ENCODE data around the gene PRSS37. TPM values are rescaled to one million over a fixed set of nuclear protein-coding genes. Genes with fewer than 3 reads are reported as not detected.
"Not testable (repeated sequence)": the region's sequence is repeated elsewhere in the genome, so short reads cannot be mapped to it uniquely, and the experiment has no call there.

Gene PRSS37
- not detected for polyA plus RNA-seq (ENCODE audit: insufficient read length)

GRCh38 chr7:141841385-141841784, at the start of gene PRSS37:
TSS of gene PRSS37 (minus strand) at chr7:141841485. CDS start at chr7:141841049, 436 bp downstream.
- DNase-seq (ENCODE audit: low read depth) = no peak

GRCh38 chr7:141889321-141889720, 48.0 kb upstream of the PRSS37 start:
- DNase-seq (ENCODE audit: low read depth) = no peak

GRCh38 chr7:141884539-141885225, 43.4 kb upstream of the PRSS37 start:
- no peak for DNase-seq (ENCODE audit: low read depth)

GRCh38 chr7:141880960-141881359, 39.7 kb upstream of the PRSS37 start:
- no peak for DNase-seq (ENCODE audit: low read depth)

GRCh38 chr7:141877365-141877764, 36.1 kb upstream of the PRSS37 start:
- no peak for DNase-seq (ENCODE audit: low read depth)

- DNase-seq (ENCODE audit: low read depth) = no peak
Measured at GRCh38 chr7:141876371-141876770, 35.1 kb upstream of the PRSS37 start.

GRCh38 chr7:141875453-141875852, 34.2 kb upstream of the PRSS37 start:
- no peak for DNase-seq (ENCODE audit: low read depth)

- no peak for DNase-seq (ENCODE audit: low read depth)
Measured at GRCh38 chr7:141874787-141875186, 33.5 kb upstream of the PRSS37 start.

- no peak for DNase-seq (ENCODE audit: low read depth)
Measured at GRCh38 chr7:141872931-141873330, 31.6 kb upstream of the PRSS37 start.

- DNase-seq (ENCODE audit: low read depth) = no peak
Measured at GRCh38 chr7:141866974-141867373, 25.7 kb upstream of the PRSS37 start.

- no peak for DNase-seq (ENCODE audit: low read depth)
Measured at GRCh38 chr7:141864765-141865447, 23.6 kb upstream of the PRSS37 start.

GRCh38 chr7:141860207-141860606, 18.9 kb upstream of the PRSS37 start:
- DNase-seq (ENCODE audit: low read depth) = no peak

- no peak for DNase-seq (ENCODE audit: low read depth)
Measured at GRCh38 chr7:141847996-141848395, 6.7 kb upstream of the PRSS37 start.

GRCh38 chr7:141844256-141844655, 3.0 kb upstream of the PRSS37 start:
- no peak for DNase-seq (ENCODE audit: low read depth)

GRCh38 chr7:141842904-141843303, 1.6 kb upstream of the PRSS37 start:
- no peak for DNase-seq (ENCODE audit: low read depth)

GRCh38 chr7:141840708-141841107, 577 bp downstream of the PRSS37 start:
- DNase-seq (ENCODE audit: low read depth) = no peak

- DNase-seq (ENCODE audit: low read depth) = no peak
Measured at GRCh38 chr7:141839256-141839655, 2.0 kb downstream of the PRSS37 start.

GRCh38 chr7:141838581-141838980, 2.7 kb downstream of the PRSS37 start:
- no peak for DNase-seq (ENCODE audit: low read depth)

GRCh38 chr7:141837683-141838082, 3.6 kb downstream of the PRSS37 start:
- DNase-seq (ENCODE audit: low read depth) = no peak

GRCh38 chr7:141822432-141822831, 18.9 kb downstream of the PRSS37 start:
- DNase-seq (ENCODE audit: low read depth) = not testable (repeated sequence)

- DNase-seq (ENCODE audit: low read depth) = no peak
Measured at GRCh38 chr7:141820067-141820466, 21.2 kb downstream of the PRSS37 start.

GRCh38 chr7:141792526-141792925, 48.8 kb downstream of the PRSS37 start:
- DNase-seq (ENCODE audit: low read depth) = no peak

GRCh38 chr7:141789917-141790316, 51.4 kb downstream of the PRSS37 start, which contains the start of gene TAS2R5:
TSS of gene TAS2R5 (plus strand) at chr7:141790217. CDS start at chr7:141790362, 145 bp downstream.
- no peak for DNase-seq (ENCODE audit: low read depth)
